Superior temporal gyrus (tissue), 1 donor: ENCODE results near the gene CDK10.
"Not testable (repeated sequence)": the region's sequence is repeated elsewhere in the genome, so short reads cannot be mapped to it uniquely, and the experiment has no call there.

Experiments
- DNase-seq: peaks from one replicate; pipeline ENCODE4 v3.0.0-alpha.2; 2016; ENCODE audit errors: extremely low spot score

CDK10 gene

GRCh38 chr16:89667633-89668032, 18.9 kb upstream of the CDK10 start:
- no peak for DNase-seq

- no peak for DNase-seq
These were observed 17.7 kb upstream of the CDK10 start for GRCh38 chr16:89668790-89669158.

- no peak for DNase-seq
These were observed 16.7 kb upstream of the CDK10 start for GRCh38 chr16:89669755-89670154.

GRCh38 chr16:89670496-89671431, 15.7 kb upstream of the CDK10 start:
- no peak for DNase-seq

DNA sequence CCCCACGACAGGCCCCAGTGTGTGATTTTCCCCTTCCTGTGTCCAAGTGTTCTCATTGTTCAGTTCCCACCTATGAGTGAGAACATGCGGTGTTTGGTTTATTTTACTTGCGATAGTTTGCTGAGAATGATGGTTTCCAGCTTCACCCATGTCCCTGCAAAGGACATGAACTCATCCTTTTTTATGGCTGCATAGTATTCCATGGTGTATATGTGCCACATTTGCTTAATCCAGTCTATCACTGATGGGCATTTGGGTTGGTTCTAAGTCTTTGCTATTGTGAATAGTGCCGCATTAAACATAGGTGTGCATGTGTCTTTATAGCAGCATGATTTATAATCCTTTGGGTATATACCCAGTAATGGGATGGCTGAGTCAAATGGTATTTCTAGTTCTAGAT, 14.9 kb upstream of the CDK10 start:
- DNase-seq: not testable (repeated sequence)

DNA sequence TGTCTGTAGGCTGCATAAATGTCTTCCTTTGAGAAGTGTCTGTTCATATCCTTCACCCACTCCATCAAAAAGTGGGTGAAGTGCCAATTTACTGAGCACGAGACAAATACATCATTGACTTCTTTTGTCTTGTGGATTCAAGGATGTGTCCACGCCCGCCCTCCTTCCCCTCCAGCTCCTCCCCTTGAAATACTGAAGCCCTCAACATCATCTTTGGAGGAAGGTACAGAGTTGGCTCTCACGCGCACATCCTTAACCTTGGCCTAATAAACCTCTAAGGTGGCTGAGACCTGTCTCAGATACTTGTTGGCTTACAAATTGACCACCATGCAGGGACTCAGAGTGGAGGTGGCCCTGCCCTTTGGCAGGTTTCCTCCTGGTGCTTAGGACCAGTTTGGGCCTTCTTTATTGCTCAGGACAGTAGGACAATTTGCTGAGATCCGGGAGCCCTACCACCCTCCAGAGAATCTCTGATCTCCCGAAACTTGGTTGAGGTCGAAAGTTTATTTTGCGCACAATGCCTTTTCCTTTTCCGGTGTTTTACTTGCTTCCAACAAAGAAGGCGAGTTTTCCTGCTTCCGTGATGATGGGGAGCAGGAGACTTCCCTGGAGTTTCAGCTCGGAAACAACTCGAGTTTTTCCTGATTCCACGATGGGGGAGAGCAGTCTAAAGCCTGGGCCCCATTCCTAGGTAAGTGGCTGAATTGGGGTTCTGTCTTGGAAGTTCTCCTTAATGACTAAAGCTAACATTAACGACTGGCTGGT, 14.1 kb upstream of the CDK10 start:
- DNase-seq: no peak

- DNase-seq: no peak
These were observed 8.2 kb upstream of the CDK10 start for GRCh38 chr16:89678258-89678657.

- DNase-seq: no peak
These were observed 573 bp upstream of the CDK10 start for GRCh38 chr16:89685916-89686315.

GRCh38 chr16:89687092-89687940, 827 bp downstream of the CDK10 start:
- DNase-seq: no peak

GRCh38 chr16:89688395-89688794, 1.9 kb downstream of the CDK10 start:
- no peak for DNase-seq

GRCh38 chr16:89689142-89689541, 2.7 kb downstream of the CDK10 start:
- no peak for DNase-seq

DNA sequence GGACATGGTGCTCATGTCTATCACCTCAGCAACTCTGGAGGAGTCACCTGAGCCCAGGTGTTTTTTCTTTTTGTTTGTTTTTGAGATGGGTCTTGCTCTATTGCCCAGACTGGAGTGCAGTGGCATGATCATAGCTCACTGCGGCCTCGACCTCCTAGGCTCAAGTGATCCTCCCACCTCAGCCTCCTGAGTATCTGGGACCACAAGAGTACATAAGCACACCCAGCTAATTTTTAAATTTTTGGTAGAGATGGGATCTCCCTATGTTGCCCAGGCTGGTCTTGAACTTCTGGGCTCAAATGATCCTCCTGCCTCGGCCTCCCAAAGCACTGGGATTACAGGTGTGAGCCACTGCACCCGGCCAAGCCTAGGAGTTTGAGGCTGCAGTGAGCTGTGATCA, 3.1 kb downstream of the CDK10 start:
- DNase-seq: not testable (repeated sequence)

GRCh38 chr16:89690392-89690901, 4.0 kb downstream of the CDK10 start:
- DNase-seq: no peak

DNA sequence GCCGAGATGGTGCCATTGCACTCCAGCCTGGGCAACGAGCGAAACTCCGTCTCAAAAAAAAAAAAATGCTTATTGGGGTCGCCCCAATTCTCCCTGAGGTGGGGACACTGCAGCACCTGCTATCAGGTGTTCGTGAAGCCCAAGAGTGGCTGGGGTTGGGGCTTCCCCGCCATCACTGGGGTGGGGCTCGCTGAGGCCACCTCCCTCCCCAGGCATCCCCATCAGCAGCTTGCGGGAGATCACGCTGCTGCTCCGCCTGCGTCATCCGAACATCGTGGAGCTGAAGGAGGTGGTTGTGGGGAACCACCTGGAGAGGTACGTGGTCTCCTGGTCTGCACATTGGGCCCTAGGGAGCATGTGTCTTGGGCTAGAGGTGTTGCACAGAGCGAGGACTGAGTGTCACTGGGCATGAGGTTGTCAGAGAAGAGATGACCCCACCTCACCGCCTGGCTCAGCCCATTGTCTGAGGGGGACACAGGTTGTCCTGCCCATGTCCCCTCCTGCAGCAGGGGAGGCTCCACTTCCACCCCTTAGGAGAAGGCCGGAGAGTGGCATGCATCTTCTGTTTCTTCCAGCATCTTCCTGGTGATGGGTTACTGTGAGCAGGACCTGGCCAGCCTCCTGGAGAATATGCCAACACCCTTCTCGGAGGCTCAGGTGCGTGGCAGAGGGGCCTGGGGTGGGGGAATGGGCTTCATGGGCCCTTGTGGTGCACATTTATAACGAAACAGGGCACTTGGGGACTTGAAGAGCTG, 4.9 kb downstream of the CDK10 start:
- no peak for DNase-seq

- no peak for DNase-seq
These were observed 5.6 kb downstream of the CDK10 start for GRCh38 chr16:89691986-89692569.

DNA sequence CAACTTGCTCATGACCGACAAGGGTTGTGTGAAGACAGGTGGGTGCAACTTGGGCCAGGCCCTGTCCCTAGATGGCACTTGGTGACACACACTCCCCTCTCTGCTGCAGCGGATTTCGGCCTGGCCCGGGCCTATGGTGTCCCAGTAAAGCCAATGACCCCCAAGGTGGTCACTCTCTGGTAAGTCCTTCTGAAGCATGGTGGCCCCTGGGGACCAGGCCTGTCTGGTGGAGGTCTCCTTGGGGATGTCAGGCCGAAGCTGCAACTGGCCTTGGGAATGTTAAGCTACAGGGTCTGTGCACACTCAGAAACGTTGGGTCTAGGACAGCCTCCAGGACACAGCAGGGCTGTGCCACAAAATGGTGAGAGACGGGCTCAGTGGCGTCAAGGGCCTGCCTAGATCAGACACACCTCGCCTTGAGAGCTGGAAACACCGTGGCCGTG, 6.8 kb downstream of the CDK10 start:
- DNase-seq: no peak

GRCh38 chr16:89693931-89694783, 7.7 kb downstream of the CDK10 start:
- DNase-seq: no peak

DNA sequence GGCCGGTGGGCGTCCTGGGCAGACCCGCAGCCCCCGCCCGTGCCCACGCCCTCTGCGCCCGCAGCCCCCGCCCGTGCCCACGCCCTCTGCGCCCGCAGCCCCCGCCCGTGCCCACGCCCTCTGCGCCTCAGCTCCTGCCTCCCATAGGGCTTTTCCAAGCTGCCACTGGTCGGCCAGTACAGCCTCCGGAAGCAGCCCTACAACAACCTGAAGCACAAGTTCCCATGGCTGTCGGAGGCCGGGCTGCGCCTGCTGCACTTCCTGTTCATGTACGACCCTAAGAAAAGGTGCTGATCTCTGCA, 8.2 kb downstream of the CDK10 start:
- DNase-seq: not testable (repeated sequence)

DNA sequence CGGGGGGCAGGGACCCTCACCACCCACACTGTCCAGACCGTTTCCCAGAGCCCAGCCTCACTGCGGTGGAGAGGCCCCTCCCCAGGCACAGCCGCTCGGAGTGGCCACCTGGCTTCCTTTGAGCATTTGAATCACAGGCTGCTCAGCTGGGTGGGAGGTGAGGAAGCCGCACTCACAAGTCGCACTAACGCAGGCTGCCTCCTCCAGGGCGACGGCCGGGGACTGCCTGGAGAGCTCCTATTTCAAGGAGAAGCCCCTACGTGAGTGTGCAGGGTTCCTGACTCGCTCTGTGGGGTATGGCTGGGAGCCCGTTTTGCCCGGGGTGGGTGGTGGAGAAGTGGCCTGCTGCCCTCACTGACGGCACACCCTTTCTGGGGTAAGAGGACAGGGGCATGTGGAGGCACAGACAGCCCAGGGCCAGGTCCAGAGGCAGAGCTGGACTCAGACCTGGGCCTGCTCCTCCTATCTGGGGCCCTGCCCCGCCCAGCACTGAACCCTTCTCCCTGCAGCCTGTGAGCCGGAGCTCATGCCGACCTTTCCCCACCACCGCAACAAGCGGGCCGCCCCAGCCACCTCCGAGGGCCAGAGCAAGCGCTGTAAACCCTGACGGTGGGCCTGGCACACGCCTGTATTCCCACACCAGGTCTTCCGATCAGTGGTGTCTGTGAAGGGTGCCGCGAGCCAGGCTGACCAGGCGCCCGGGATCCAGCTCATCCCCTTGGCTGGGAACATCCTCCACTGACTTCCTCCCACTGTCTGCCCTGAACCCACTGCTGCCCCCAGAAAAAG, 8.8 kb downstream of the CDK10 start:
- no peak for DNase-seq
